Measurements from ENCODE around the gene EPB41L2.

The EPB41L2 gene

DNA sequence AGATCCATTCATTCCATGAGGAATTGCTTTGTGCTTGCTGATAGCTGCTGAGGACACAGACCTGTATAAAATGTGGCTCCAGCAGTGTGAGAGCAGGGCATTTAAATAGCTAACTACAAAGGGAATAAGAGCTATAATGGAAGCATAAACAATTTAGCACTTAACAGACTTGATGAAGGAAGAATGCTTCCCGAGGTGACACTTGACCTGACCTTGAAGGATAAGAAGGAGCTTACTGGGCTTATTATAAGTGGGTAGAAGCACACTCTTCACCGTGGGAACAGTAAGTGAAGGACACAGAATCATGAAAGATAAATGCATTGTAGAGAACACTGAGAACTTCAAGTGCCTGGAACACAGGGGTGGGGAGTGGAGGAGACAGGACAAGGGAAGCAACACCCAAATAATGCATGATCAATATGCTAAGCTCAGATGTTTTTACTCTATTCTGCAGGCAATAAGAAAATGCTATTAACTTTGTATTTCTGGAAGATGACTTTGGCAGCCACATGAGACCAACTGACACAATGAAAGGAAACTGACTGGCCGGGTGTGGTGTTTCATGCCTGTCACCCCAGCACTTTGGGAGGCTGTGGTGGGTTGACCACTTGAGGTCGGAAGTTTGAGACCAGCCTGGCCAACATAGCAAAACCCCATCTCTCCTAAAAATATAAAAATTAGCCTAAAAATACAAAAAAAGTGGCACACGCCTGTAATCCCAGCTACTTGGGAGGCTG is 84.2 kb downstream of the EPB41L2 start:
- DNase-seq (ENCODE audit: low read depth, low spot score) = no peak

DNA sequence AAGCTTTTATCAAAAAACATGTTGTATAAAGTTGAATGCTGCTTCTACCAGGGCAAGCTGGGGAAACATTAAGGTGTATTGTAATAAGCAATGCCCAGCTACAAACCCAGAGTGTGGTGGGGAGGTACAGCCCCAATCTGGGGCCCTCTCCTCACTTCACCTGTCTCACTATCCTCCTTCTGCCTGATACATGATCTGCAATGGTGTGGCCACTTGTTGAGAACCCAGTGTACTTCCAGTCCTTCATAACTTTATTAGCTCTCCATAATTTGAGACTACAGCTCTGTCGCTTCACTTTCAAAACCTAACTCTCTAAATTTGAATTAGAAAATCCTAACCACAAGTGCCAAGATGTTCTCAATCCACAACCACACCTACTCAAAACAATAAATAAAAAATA is 84.9 kb downstream of the EPB41L2 start:
- no peak for DNase-seq (ENCODE audit: low read depth, low spot score)

DNA sequence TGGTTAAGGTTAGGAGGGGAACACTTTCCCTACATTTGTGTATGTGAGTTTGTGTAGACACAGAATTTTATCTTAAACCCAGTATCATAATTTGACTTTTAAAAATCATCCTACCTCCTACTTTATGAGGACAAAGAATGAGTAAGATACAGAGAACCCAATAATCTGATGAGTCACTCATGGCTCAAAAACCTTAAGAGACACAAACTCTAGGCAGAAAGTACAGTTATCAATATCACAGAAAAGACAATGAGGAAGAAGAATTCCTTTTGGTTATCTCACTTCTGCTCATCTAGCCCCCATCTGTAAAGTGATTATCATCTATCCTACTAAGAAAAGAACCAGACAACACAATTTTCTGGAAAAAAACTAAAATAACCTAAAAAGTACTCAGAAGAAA is 87.7 kb downstream of the EPB41L2 start:
- no peak for DNase-seq (ENCODE audit: low read depth, low spot score)

DNA sequence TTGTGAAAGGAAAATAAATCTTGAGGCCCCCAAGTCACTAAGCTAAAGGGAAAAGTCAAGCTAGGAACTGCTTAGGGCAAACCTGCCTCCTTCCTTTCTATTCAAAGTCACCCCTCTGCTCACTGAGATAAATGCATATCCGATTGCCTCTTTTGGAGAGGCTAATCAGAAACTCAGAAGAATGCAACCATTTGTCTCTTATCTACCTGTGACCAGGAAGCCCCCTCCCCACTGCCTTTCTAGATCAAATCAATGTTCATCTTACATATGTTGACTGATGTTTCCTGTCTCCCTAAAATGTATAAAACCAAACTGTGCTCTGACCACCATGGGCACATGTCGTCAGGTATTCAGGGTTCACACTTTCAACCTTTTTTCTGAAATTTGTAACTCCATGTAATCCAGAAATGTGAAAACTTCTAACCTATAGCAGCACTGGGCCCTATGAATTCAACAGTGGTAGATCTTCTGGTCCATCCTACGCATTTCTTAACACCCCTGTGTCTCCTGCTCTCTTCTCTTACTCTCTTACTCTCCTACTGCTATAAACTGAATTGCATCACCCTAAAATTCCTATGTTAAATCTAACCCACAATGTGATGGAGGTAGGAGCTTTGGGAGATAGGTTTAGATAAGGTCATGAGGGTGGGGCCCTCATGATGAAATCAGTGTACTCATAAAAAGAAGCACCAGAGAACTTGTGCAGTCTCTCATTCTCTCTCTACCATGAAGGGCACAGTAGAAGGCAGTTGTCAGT is 89.3 kb downstream of the EPB41L2 start:
- DNase-seq (ENCODE audit: low read depth, low spot score) = no peak

DNA sequence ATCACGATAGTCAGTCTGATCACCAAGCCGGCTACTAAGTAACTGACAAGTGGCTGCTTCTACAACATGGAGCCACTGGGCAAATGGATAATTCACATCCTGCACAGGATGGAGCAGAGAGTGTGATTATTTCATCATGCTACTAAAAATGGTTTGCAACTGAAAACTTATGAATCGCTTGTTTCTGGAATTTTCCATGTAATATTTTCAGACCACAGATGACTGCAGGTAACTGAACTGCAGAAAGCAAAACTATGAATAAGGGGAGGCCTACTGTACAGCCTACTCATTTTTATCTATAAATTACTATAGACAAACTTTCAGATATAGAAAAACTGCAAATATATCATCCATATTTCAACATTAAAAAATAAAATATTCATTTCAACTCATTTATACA is 91.5 kb downstream of the EPB41L2 start:
- DNase-seq (ENCODE audit: low read depth, low spot score) = no peak

DNA sequence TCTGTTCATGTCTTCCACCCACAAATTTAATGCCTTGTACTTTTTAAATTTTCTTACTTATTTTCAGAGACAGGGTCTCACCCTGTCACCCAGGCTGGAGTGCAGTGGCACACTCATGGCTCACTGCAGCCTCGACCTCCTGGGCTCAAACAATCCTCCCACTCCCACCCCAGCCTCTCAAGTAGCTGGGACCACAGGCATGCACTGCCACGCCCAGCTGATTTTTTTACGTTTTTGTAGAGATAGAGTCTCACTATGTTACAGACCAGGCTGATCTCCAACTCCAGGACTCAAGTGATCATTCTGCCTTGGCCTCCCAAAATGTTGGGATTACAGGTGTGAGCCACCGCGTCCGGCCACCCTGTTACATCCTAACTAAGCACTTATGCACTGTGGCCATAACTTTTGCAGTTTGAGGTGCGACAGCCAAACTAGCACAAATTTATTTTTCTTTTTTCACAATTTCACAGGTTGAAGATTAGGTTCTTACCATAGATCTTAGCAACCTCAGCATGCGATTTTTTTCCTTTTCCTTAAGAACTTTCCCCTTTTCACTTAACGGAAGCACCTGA is 92.1 kb downstream of the EPB41L2 start:
- no peak for DNase-seq (ENCODE audit: low read depth, low spot score)

DNA sequence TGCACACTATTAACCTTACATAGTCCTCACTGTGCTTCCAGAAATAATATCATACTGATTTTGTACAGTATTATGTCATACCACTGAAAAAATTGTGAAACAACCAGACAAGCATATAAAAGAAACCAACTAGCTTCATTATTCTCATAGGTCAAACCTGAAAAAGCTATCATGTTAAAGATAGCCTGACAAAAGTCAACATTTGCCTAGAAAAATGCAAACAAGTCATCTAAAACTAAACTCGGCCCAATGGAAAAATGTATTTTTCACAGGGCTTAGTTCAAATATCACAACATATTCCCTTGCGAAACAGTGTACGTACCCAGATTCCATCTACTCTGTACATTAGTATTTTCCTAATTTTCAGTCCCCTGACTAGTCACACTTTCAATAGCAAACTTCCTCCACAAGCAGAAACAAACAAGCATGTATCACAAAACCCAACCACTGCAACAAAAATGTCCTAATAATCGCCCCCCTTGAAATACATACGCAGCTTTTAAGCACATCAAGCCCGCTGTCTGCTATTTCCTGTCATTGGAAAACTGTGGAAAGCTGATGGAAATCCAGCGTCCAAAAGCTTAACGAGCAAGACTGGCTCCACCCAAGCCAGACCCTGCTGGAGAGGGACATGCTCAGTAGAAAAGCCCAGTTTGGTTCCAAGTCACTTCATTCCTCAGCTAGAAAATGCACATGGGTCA is 93.1 kb downstream of the EPB41L2 start:
- DNase-seq (ENCODE audit: low read depth, low spot score) = no peak

DNA sequence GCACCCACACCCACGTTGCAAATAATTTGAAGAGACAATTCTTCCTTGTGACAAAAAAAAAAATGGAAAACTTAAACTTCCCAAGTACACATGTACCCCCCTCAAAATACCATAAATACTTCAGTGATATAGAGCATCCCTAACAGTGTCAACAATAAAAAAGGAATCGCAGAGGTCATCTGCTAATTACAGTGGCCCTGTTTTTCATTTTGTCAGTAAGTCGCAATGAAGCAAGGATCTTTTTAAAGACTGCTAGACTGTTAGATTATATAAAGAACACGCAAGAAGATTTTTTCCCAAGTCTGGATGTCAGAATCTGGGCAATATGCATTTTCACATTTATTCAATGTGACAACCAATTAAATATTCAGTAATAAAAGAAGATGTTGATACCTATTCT is 93.9 kb downstream of the EPB41L2 start:
- DNase-seq (ENCODE audit: low read depth, low spot score) = no peak

DNA sequence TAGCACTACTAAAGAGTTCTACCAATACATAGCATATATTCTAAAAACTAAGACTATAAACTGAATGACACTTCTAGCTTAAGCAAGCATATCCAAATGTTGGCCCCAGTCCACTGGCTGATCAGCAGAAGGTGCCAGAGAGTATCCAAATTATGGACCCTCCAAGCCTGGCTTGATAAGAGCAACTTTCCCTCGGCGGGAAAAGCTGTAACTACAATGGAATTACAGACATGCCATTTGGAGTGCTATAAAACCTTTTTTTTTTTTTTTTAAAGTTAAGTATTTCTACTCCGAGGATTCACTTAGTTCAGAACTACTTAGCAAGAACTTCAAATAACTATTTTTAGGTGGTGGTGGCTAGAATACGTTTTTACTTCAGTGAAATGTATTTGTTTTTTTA is 94.6 kb downstream of the EPB41L2 start:
- DNase-seq (ENCODE audit: low read depth, low spot score) = no peak

DNA sequence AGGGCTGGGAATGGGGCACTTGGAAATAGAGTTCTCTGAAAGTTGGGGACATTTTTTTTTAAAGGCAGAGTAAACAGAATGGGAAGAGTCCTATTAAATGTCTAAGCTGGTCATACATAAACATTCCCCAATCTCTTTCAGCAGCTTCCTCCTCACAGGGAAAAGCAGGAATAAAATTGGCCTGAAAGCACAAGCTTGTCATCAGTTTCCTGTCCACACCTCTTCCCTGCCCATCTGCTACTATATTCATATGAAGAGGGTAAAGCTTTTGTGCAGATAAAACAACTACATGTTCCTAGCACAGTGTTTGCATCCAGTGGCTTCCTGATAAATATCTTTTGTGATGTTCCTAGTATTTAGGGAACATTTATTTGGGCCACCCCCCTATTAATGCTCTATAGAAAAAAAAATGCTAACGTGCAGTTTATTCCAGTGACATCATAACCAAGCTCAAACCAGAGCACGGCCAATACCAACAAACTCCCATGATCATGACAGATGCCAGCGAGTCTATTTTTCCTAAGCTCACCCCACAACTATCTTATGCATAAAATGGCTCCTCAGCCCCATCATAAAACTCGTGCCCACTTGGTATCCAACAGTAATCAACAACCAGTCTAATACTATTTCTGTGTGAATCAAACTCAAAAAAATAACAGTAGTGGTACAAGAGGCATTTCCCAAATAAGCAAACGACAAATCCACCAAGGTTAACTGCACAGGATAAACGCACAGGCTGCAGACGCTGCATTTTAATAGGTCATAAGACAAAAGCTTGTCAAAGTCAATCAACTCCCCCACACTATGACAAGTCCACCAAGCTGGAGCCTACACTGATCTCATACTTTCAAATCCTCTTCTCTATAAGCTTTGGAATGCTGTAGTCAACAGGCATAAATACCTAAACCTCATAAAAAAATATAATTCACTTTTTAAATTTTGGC is 95.3 kb downstream of the EPB41L2 start:
- DNase-seq (ENCODE audit: low read depth, low spot score) = no peak

DNA sequence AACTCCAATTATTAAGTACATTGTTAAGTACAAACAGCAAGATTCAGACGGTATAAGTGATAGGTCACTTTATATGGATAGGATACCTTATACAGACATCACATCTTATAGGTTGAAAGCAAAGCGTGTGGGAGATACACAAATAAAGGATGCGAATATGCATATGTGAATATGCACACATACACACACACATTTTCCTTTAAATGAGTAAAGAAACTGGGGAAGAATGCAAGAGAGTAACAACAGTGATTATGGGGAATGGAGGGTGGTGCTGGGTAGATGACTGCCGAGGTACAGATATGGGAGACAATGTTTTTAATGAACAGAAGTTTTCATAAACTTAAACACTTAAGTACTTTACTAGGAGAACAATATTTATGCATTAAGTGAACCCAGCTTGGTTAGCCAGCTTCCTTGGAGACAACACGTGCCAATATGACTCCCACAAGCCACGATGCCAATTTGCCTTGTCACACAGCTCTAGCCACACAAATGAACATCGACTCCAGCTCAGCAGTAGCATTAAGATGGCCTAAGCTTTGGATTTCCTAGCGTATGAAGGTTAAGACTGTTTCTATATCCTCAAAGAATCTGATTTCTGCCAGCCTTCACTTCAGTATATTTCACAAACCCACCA is 96.6 kb downstream of the EPB41L2 start:
- no peak for DNase-seq (ENCODE audit: low read depth, low spot score)

DNA sequence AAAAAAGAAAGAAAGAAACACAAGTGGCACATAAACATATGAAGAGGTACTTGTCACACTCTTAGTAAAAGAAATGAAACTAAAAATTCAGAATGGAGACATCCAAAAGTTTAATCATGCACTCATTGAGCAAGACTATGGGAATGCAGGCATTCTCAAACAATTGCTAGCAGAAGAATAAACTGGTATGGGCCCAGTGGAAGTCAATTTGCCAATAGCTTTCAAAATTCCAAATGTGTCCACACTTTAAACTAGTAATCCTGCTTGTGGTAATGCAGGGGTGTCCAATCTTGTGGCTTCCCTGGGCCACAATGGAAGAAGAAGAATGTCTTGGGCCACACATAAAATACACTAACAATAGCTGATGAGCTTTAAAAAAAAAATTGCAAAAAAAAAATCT is 97.4 kb downstream of the EPB41L2 start:
- DNase-seq (ENCODE audit: low read depth, low spot score) = no peak

DNA sequence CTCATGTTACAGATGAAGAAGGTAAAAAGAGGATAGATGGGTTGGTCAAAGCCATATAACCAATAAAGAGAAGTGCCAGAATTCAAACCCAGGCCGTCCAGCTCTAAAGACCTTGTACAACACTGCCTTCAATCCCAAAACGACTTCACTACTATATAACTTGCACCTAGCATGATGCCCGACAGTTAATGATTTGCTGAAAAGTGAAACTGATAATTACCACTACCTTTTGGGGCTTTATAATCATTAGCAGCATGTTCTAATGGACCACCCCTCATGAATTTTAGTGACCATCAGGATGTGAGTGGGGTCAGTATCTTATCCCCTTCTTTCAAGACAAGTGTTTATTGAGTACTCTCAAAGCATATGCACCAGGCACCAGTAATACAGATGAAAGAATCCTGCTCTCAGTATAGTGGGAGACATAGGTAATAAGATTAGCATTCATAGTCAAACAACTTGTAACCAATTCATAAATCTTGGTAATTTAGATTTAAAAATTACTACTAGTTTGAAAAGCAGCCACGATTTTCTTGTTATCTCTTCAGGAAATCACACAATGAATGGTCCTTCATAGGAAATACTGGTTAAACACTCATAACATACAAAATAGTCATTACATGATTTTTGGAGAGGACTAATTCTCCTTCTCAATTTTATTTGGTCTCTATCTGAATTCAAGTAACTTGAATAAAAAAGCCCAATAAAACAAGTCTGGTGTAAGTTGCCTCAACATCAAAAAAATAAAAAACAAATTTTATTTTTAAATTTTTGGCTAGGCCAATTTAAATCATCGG is 98.0 kb downstream of the EPB41L2 start:
- no peak for DNase-seq (ENCODE audit: low read depth, low spot score)

DNA sequence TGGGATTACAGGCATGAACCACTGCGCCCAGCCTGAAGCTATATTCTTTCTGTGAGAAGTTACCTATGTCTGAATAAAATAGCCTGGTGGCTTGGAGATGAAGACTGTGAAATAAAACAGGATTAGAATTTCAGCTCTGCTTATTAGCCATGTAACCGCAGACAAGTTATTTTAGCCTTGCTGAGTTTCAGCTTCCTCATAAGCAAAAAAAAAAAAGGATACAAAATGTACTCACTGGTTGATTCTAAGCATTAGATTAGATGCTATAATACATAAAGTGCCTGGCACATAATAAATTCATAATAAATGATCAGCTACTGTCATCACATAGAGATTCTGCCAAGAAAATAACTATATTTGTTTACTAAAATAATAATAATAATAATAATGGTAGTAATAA is 98.8 kb downstream of the EPB41L2 start:
- DNase-seq (ENCODE audit: low read depth, low spot score) = no peak

DNA sequence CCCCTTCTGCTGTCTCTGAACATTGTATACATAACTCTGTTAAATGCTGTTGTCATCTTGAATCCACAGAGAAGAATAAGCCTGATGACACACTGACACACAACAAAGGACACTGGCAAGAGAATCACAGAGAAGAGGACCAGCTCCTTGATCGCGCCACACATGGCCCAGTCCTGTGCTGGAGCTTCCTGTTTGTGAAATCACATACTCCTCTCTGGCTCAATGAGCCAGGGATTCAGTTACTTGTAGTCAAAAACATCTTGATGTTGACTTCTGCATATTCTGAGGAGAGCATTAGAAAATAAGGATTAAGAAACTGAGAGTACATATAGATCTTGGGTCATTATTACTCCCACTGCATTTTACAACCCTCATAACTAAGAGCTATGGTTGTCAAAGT is 100.1 kb downstream of the EPB41L2 start:
- no peak for DNase-seq (ENCODE audit: low read depth, low spot score)

DNA sequence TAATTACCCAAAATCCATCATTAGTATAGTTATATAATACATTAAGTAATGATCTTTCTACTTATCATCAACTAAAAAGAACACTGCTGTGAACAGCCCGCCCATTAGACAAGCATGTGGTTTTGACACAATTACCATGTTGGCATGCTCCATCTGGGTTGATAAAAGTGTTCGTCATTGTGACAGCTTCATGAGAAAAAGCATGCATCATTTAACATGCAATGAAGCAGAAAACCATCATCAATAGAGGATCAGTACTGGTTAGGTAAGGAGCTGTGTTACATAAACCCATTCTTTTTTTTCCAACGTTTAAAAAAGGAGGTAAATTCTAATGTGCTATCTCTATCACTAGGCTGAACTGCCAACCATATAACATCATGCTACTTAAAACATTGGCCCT is 101.9 kb downstream of the EPB41L2 start:
- DNase-seq (ENCODE audit: low read depth, low spot score) = no peak

DNA sequence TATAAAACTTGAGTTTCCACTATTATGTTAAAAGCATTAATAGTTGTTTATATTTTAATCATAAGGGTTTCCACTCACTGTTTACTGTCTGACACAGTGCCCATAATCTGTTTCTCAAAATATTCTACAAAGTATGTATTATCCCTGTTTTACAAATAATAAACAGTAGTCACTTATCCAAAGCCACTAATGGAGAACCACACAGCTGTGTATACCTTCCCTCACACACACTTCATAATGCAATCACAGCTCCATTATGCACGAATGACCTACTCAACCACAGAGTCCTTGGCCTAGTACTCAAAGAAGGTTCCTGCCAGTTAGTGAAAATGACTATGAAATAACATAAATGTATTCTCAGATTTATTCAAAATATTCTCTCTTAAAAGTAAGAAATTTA is 103.1 kb downstream of the EPB41L2 start:
- no peak for DNase-seq (ENCODE audit: low read depth, low spot score)

DNA sequence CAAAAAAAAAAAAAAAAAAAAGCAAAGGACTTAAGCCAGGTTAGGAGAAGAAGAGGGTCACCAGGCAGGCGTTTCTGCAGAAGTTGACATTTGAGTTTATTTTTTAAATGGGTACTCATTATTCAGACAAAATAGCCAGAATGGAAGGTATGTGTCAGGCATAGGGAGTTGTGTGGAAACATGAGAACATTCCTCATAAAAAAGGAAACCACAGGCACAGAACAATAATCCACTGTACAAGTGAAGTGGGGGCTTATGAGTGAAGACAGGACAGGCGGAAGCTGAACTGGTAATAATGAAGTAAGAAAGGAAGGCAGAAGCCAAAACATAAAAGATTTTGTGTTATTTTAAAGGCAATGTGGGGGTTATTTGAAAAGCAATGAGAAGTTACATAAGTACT is 104.6 kb downstream of the EPB41L2 start:
- DNase-seq (ENCODE audit: low read depth, low spot score) = no peak

DNA sequence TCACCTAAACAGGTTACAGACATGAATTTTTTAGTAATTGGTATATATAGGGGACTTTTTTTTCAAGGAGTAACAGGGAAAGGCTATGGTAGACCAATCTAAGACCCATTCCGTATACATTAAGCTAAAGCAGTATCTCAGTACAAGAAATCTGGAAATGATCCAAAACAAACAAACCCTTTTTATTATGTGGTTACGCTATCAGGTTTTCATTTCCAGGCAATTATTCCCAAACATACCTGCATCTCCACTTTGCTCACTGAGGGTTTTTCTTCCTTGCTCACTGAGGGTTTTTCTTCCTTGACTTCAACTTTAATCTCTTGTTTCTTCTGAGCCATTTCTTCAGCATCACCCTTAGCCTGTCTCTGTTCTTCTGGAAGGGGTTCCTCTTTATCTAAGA is 107.3 kb downstream of the EPB41L2 start:
- DNase-seq (ENCODE audit: low read depth, low spot score) = no peak

DNA sequence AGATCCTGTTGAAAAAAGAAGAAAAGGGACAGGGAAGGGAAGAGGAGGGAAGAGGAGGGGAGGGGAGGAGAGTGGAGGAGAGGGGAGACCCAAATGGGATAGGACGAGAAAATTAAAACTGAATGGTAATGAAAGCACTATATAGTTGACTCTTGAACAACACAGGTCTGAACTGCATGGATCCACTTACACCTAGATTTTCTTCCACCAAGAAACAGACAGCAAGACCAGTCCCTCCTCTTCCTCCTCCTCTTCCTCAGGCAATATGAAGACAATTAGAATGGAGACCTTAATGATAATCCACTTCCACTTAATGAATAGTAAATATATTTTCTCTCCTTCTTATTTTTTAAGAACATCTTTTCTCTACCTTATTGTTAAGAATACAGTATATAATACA is 113.5 kb downstream of the EPB41L2 start:
- DNase-seq (ENCODE audit: low read depth, low spot score) = no peak
